Hematopoietic multipotent progenitor cell treated with erythropoietin and hydrocortisone succinate and interleukin-3 and kit ligand, for 4 days (in vitro differentiated cells): ENCODE results near the gene TCERG1L.

Experiments
- DNase-seq: peaks from one replicate; pipeline ENCODE4 v3.0.0-alpha.2; 2015

The TCERG1L gene

GRCh38 chr10:131221632-131222277 is 89.8 kb downstream of the TCERG1L start:
- DNase-seq = no peak

GRCh38 chr10:131220601-131221171 is 90.8 kb downstream of the TCERG1L start:
- no peak for DNase-seq

- DNase-seq = no peak
Measured at GRCh38 chr10:131219955-131220489, 91.5 kb downstream of the TCERG1L start.

GRCh38 chr10:131219584-131219886 is 92.0 kb downstream of the TCERG1L start:
- no peak for DNase-seq

- DNase-seq = no peak
Measured at GRCh38 chr10:131218811-131219583, 92.5 kb downstream of the TCERG1L start.

GRCh38 chr10:131216681-131217230 is 94.8 kb downstream of the TCERG1L start:
- no peak for DNase-seq

GRCh38 chr10:131215776-131216175 is 95.7 kb downstream of the TCERG1L start:
- no peak for DNase-seq

GRCh38 chr10:131214521-131215244 is 96.8 kb downstream of the TCERG1L start:
- no peak for DNase-seq

- no peak for DNase-seq
Measured at GRCh38 chr10:131213741-131214505, 97.6 kb downstream of the TCERG1L start.

- DNase-seq = no peak
Measured at GRCh38 chr10:131212763-131213325, 98.7 kb downstream of the TCERG1L start.

GRCh38 chr10:131211965-131212619 is 99.4 kb downstream of the TCERG1L start:
- no peak for DNase-seq

GRCh38 chr10:131211559-131211958 is 100.0 kb downstream of the TCERG1L start:
- no peak for DNase-seq

- DNase-seq = no peak
Measured at GRCh38 chr10:131211146-131211545, 100.4 kb downstream of the TCERG1L start.

GRCh38 chr10:131210181-131210580 is 101.3 kb downstream of the TCERG1L start:
- DNase-seq = no peak

GRCh38 chr10:131207584-131208532 is 103.7 kb downstream of the TCERG1L start:
- DNase-seq = no peak

- DNase-seq = no peak
Measured at GRCh38 chr10:131207176-131207575, 104.3 kb downstream of the TCERG1L start.

- DNase-seq = no peak
Measured at GRCh38 chr10:131206111-131206995, 105.2 kb downstream of the TCERG1L start.

GRCh38 chr10:131205556-131205955 is 106.0 kb downstream of the TCERG1L start:
- DNase-seq = no peak
